Gastrocnemius medialis (tissue), 4 donors: ENCODE data around the gene CEP112. TPM values are rescaled to one million over a fixed set of nuclear protein-coding genes. Genes with fewer than 3 reads are reported as not detected.

Experiments used
- ATAC-seq, 2 donors: fragments of 150-250 bp; one replicate each; pipeline ENCODE4 v1.9.1; 2016
- DNase-seq, 2 donors: peaks; one replicate each; pipeline ENCODE4 v3.0.0-alpha.2; 2019
- H3K27ac ChIP-seq, 4 donors: fragments of 200-600 bp; sonication (generic); 1 replicate in 1 of 4; 2 replicates in 3 of 4; pipeline ENCODE4 v1.5.1; 2016 to 2018; ENCODE audit warnings: mild to moderate bottlenecking in 2 of 4, moderate library complexity in 1 of 4
- H3K27me3 ChIP-seq, 3 donors: fragments of 200-600 bp; sonication (generic) in 2 of 3; 1 replicate in 1 of 3; 2 replicates in 2 of 3; pipeline versions ENCODE4 v1.5.1 to v1.6.0; 2016 to 2019; ENCODE audit warnings: mild to moderate bottlenecking in 1 of 3, moderate library complexity in 1 of 3
- H3K36me3 ChIP-seq, 2 donors: fragments of 200-600 bp; sonication (generic) in 1 of 2; one replicate each; pipeline ENCODE4 v1.5.1; 2017 to 2018
- H3K4me1 ChIP-seq, 2 donors: fragments of 200-600 bp; sonication (generic) in 1 of 2; one replicate each; pipeline ENCODE4 v1.5.1; 2016 to 2017; ENCODE audit warnings: mild to moderate bottlenecking in 2 of 2
- H3K4me3 ChIP-seq, 4 donors: fragments of 200-600 bp; sonication (generic) in 3 of 4; 1 replicate in 1 of 4; 2 replicates in 3 of 4; pipeline ENCODE4 v1.5.1; 2016 to 2019; ENCODE audit warnings: mild to moderate bottlenecking in 2 of 4
- H3K9me3 ChIP-seq, 3 donors: fragments of 200-600 bp; sonication (generic) in 2 of 3; 1 replicate in 1 of 3; 2 replicates in 2 of 3; pipeline ENCODE4 v1.5.1; 2016 to 2019
- CTCF ChIP-seq, 5 experiments: fragments of 450-650 bp in 3 of 5; fragments of 200-600 bp in 2 of 5; sonication (generic) in 2 of 5; IDR thresholded peaks in 4 of 5; conservative IDR thresholded peaks in 1 of 5; 1 replicate in 4 of 5; 2 replicates in 1 of 5; pipeline ENCODE4 v1.5.1; 2016 to 2019; ENCODE audit warnings: antibody characterized with exemption in 5 of 5, mild to moderate bottlenecking in 3 of 5, moderate library complexity in 3 of 5
- POLR2A ChIP-seq, 2 donors: fragments of 450-650 bp; IDR thresholded peaks; one replicate each; pipeline ENCODE4 v1.6.1; 2017; ENCODE audit warnings: antibody characterized with exemption in 2 of 2, mild to moderate bottlenecking in 2 of 2, moderate library complexity in 2 of 2
- in situ Hi-C, 4 donors: fragments of 200-750 bp; cut with MboI; loops; one replicate each; pipeline versions ENCODE4 v1.15.0 to v1.8.0; 2017; ENCODE audit warnings: low sequenced_read_pairs in 4 of 4
- intact Hi-C: fragments of 100-400 bp; cut with DNase I; formaldehyde crosslinking; loops from one replicate; pipeline ENCODE4 v1.15.1; 2023; ENCODE audit warnings: low total_unique reads
- total RNA-seq, 4 donors: library from RNA; depleted of rRNA; stranded (reverse); fragments of >200 nt; gene quantifications; one replicate each; pipeline versions ENCODE4 v1.1.0 to v1.2.3, GENCODE V29; 2016

Gene CEP112
- total RNA-seq, 4 donors from 2014 or later = 6.1 to 8.7 (median 7.1) TPM

- no peaks in the 10 kb centered on the region for H3K4me1 ChIP-seq
- intact Hi-C loops = no loop called here
- no peak for DNase-seq
- H3K27me3 ChIP-seq = no peaks in the 10 kb centered on the region
- in situ Hi-C loops = no loop called here
- no peak overlapping the region for H3K4me3 ChIP-seq
- H3K36me3 ChIP-seq = no peaks in the 10 kb centered on the region
- TF ChIP-seq POLR2A (IDR thresholded peaks at IDR 0.05) (no peak), CTCF (IDR thresholded peaks at IDR 0.05 in 4 of 5, conservative IDR thresholded peaks at IDR 0.05 in 1 of 5) (no peak)
- no peak for ATAC-seq
- no peak overlapping the region for H3K27ac ChIP-seq
- no peaks in the 10 kb centered on the region for H3K9me3 ChIP-seq
These were observed 599.6 kb downstream of the CEP112 start for GRCh38 chr17:65592125-65592965.

- Histone ChIP-seq H3K27me3 (no peaks in the 10 kb centered on the region), H3K4me1 (peaks cover 0 to 10% of the 10 kb centered on the region in 2 donors), H3K27ac (no peak overlapping the region), H3K36me3 (no peaks in the 10 kb centered on the region), H3K9me3 (no peaks in the 10 kb centered on the region), H3K4me3 (no peak overlapping the region)
- intact Hi-C loops = no loop called here
- in situ Hi-C loops = no loop called here
- no peak for ATAC-seq
- no peak for TF ChIP-seq CTCF (IDR thresholded peaks at IDR 0.05 in 4 of 5, conservative IDR thresholded peaks at IDR 0.05 in 1 of 5)
- TF ChIP-seq POLR2A (IDR thresholded peaks at IDR 0.05) = no peak
- DNase-seq = no peak
These were observed 602.6 kb downstream of the CEP112 start for GRCh38 chr17:65589321-65589720.

GRCh38 chr17:65588181-65588808 is 603.6 kb downstream of the CEP112 start:
- no peak for TF ChIP-seq CTCF (IDR thresholded peaks at IDR 0.05 in 4 of 5, conservative IDR thresholded peaks at IDR 0.05 in 1 of 5)
- no peak for TF ChIP-seq POLR2A (IDR thresholded peaks at IDR 0.05)
- ATAC-seq (no peak), DNase-seq (no peak)
- Histone ChIP-seq H3K4me3 (no peak overlapping the region), H3K27ac (no peak overlapping the region), H3K9me3 (no peaks in the 10 kb centered on the region), H3K27me3 (no peaks in the 10 kb centered on the region), H3K4me1 (peaks cover 0 to 15% of the 10 kb centered on the region in 2 donors), H3K36me3 (no peaks in the 10 kb centered on the region)
- in situ Hi-C loops (no loop called here), intact Hi-C loops (no loop called here)

GRCh38 chr17:65587534-65588180 is 604.3 kb downstream of the CEP112 start:
- H3K27me3 ChIP-seq = no peaks in the 10 kb centered on the region
- no peak overlapping the region for H3K4me3 ChIP-seq
- no peak for DNase-seq
- no peaks in the 10 kb centered on the region for H3K36me3 ChIP-seq
- no peak for TF ChIP-seq POLR2A (IDR thresholded peaks at IDR 0.05)
- no peak for TF ChIP-seq CTCF (IDR thresholded peaks at IDR 0.05 in 4 of 5, conservative IDR thresholded peaks at IDR 0.05 in 1 of 5)
- ATAC-seq = no peak
- H3K27ac ChIP-seq = no peak overlapping the region
- in situ Hi-C loops = no loop called here
- no peaks in the 10 kb centered on the region for H3K9me3 ChIP-seq
- H3K4me1 ChIP-seq = peaks cover 0 to 15% of the 10 kb centered on the region in 2 donors
- intact Hi-C loops = no loop called here
